ENCODE data around the gene SERGEF.

- no peak for TF ChIP-seq CTCF (IDR thresholded peaks at IDR 0.05)
- no peak for TF ChIP-seq RFX5 (IDR thresholded peaks at IDR 0.05)
- TF ChIP-seq GATA3 (IDR thresholded peaks at IDR 0.05; ENCODE audit: borderline replicate concordance): no peak
- TF ChIP-seq NR3C1 (IDR thresholded peaks at IDR 0.05): no peak
- no peak for TF ChIP-seq POLR2AphosphoS2 (conservative IDR thresholded peaks at IDR 0.05; ENCODE audit: low read length)
- no peak for TF ChIP-seq POLR2A (IDR thresholded peaks at IDR 0.05; ENCODE audit: low read length)
Observed at GRCh38 chr11:17877886-17878285, 135.0 kb downstream of the SERGEF start.

Measured in A549 (cell line).